HL-60 (cell line): ENCODE data around the gene IRS1.

Experiments
- CTCF ChIP-seq: IDR thresholded peaks from one replicate; pipeline ENCODE4 v1.5.1; 2011; ENCODE audit warnings: low read length, control low read depth, inconsistent platforms; ENCODE audit not compliant: insufficient read depth
- POLR2AphosphoS5 ChIP-seq: IDR thresholded peaks from 2 replicates; pipeline ENCODE4 v1.6.1; 2012; ENCODE audit warnings: low read depth
- REST ChIP-seq: IDR thresholded peaks from 2 replicates; pipeline ENCODE4 v1.6.1; 2012; ENCODE audit warnings: low read depth; ENCODE audit not compliant: insufficient replicate concordance
- SPI1 ChIP-seq: IDR thresholded peaks from 2 replicates; pipeline ENCODE4 v1.6.1; 2012; ENCODE audit warnings: low read depth, mild to moderate bottlenecking, borderline replicate concordance

- no peak for TF ChIP-seq POLR2AphosphoS5
- TF ChIP-seq CTCF: no peak
- no peak for TF ChIP-seq REST
- no peak for TF ChIP-seq SPI1
These were observed 39.5 kb upstream of the IRS1 start for GRCh38 chr2:226839161-226839560.
